ENCODE results near the gene FN3KRP.

GRCh38 chr17:82710499-82711232, 5.8 kb upstream of the FN3KRP start:
- TF ChIP-seq CTCF (IDR thresholded peaks at IDR 0.05) (no peak), POLR2A (IDR thresholded peaks at IDR 0.05) (no peak)

All from thyroid gland (tissue), 4 donors.